HepG2 (cell line): ENCODE results near the gene MAGI1. TPM values are rescaled to one million over a fixed set of nuclear protein-coding genes. Genes with fewer than 3 reads are reported as not detected.

Source experiments
- ATAC-seq: fragments of 200-7000 bp; cut with Tn5 transposase; 3 replicates; pipeline ENCODE4 v1.9.1; 2020; ENCODE audit warnings: mild to moderate bottlenecking, moderate library complexity
- BruUV-seq: library from RNA; stranded (reverse); fragments of 400-500 nt; replicated peaks from 2 replicates; lab custom pipeline; 2021; lab: Mats Ljungman, UMichigan
- CTCF ChIA-PET: fragments of 300-600 bp; formaldehyde crosslinking; extraction: SDS; loops from one replicate; lab custom pipeline; 2021; ENCODE audit warnings: low total read pairs, inconsistent platforms, low intra/inter-chr PET ratio; lab: Yijun Ruan, JAX
- POLR2A ChIA-PET: fragments of 350-600 bp; sonication (Branson Sonifier 250); formaldehyde crosslinking; loops from one replicate; lab custom pipeline; 2020; ENCODE audit warnings: antibody characterized with exemption, inconsistent platforms; lab: Yijun Ruan, JAX
- DNase-seq: peaks from one replicate; pipeline ENCODE4 v3.0.0-alpha.2; 2015; ENCODE audit warnings: low spot score
- FAIRE-seq: peaks from 3 replicates; lab custom pipeline; 2011; peaks lifted over from hg19 to GRCh38; lab: Jason Lieb, UNC
- H2AFZ ChIP-seq: one replicate; pipeline ENCODE4 v1.6.1; 2011; ENCODE audit warnings: low read length, inconsistent platforms
- H3K27ac ChIP-seq: fragments of 300-600 bp; 3 replicates; pipeline ENCODE4 v1.8.0; 2011; ENCODE audit warnings: mixed run types, mild to moderate bottlenecking, mixed read lengths, low read length, inconsistent platforms; ENCODE audit not compliant: insufficient read depth; ENCODE audit errors: extremely low read length
- H3K27me3 ChIP-seq, 2 experiments: fragments of 200-600 bp in 1 of 2; 2 replicates in 1 of 2; 3 replicates in 1 of 2; pipeline versions ENCODE4 v1.6.0 to v1.8.0; 2011; ENCODE audit warnings: low read length in 2 of 2, mild to moderate bottlenecking in 2 of 2, moderate library complexity in 2 of 2, inconsistent platforms in 1 of 2; ENCODE audit not compliant: insufficient read depth in 2 of 2, control insufficient read depth in 1 of 2
- H3K36me3 ChIP-seq, 2 experiments: fragments of 200-600 bp in 1 of 2; replicated peaks in 1 of 2; 2 replicates in 1 of 2; 3 replicates in 1 of 2; pipeline versions ENCODE4 v1.5.1 to v1.8.0; 2011; ENCODE audit warnings: low read length in 2 of 2, inconsistent platforms in 1 of 2; ENCODE audit not compliant: insufficient read depth in 2 of 2, control insufficient read depth in 1 of 2
- H3K4me1 ChIP-seq: 2 replicates; pipeline ENCODE4 v1.5.1; 2012; ENCODE audit warnings: low read length, inconsistent platforms; ENCODE audit not compliant: insufficient read depth
- H3K4me2 ChIP-seq: 2 replicates; pipeline ENCODE4 v1.6.0; 2011; ENCODE audit warnings: low read depth, low read length, inconsistent platforms
- H3K4me3 ChIP-seq, 3 experiments: fragments of 200-600 bp in 1 of 3; sonication (generic), shearing (Covaris generic) in 1 of 3; replicated peaks in 1 of 3; 2 replicates each; pipeline ENCODE4 v1.5.1; 2011 to 2016; ENCODE audit warnings: low read length in 3 of 3, inconsistent platforms in 2 of 3, low read depth in 2 of 3, mild to moderate bottlenecking in 2 of 3, control low read depth in 1 of 3, mixed read lengths in 1 of 3; ENCODE audit not compliant: insufficient read depth in 1 of 3
- H3K79me2 ChIP-seq: one replicate; pipeline ENCODE4 v1.6.1; 2011; ENCODE audit warnings: low read length, inconsistent platforms; ENCODE audit not compliant: insufficient read depth
- H3K9ac ChIP-seq: 2 replicates; pipeline ENCODE4 v1.6.0; 2011; ENCODE audit warnings: mild to moderate bottlenecking, low read depth, low read length, inconsistent platforms; ENCODE audit not compliant: insufficient read depth
- H3K9me3 ChIP-seq: 2 replicates; pipeline ENCODE4 v1.5.1; 2012; ENCODE audit warnings: mild to moderate bottlenecking, low read length
- H4K20me1 ChIP-seq: 2 replicates; pipeline ENCODE4 v1.6.0; 2011; ENCODE audit warnings: inconsistent platforms, mild to moderate bottlenecking, low read length, moderate library complexity; ENCODE audit not compliant: insufficient read depth
- CEBPB ChIP-seq: IDR thresholded peaks from 2 replicates; pipeline ENCODE4 v1.6.1; 2011; ENCODE audit warnings: low read depth, low read length, improper control_type of control experiment, borderline replicate concordance
- GLI4 ChIP-seq: sonication (generic); formaldehyde crosslinking; IDR thresholded peaks from 2 replicates; pipeline ENCODE4 v1.5.1; 2020; ENCODE audit warnings: missing genetic modification reagents, mild to moderate bottlenecking, moderate library complexity, borderline replicate concordance
- HIVEP1 ChIP-seq: sonication (generic); formaldehyde crosslinking; IDR thresholded peaks from 2 replicates; pipeline ENCODE4 v1.4.0; 2020; ENCODE audit warnings: mild to moderate bottlenecking, missing genetic modification reagents
- MIXL1 ChIP-seq: IDR thresholded peaks from 2 replicates; pipeline ENCODE4 v1.6.1; 2016
- RXRA ChIP-seq: sonication (generic); formaldehyde crosslinking; IDR thresholded peaks from 2 replicates; pipeline ENCODE4 v1.5.1; 2020; ENCODE audit warnings: missing genetic modification reagents
- SALL1 ChIP-seq: sonication (generic); formaldehyde crosslinking; IDR thresholded peaks from 2 replicates; pipeline ENCODE4 v1.8.0; 2022; ENCODE audit warnings: mild to moderate bottlenecking, missing genetic modification reagents
- SMC3 ChIP-seq: IDR thresholded peaks from 2 replicates; pipeline ENCODE4 v1.6.1; 2011; ENCODE audit warnings: low read length, improper control_type of control experiment
- STAG1 ChIP-seq: sonication (generic); formaldehyde crosslinking; IDR thresholded peaks from 2 replicates; pipeline ENCODE4 v1.4.0; 2020; ENCODE audit warnings: missing genetic modification reagents
- ZNF124 ChIP-seq: sonication (generic); formaldehyde crosslinking; IDR thresholded peaks from 2 replicates; pipeline ENCODE4 v1.4.0; 2020; ENCODE audit warnings: missing genetic modification reagents
- ZNF432 ChIP-seq: sonication (generic); formaldehyde crosslinking; IDR thresholded peaks from 2 replicates; pipeline ENCODE4 v1.5.0; 2020; ENCODE audit warnings: missing genetic modification reagents, mild to moderate bottlenecking, borderline replicate concordance
- ZNF704 ChIP-seq: sonication (generic); formaldehyde crosslinking; IDR thresholded peaks from 2 replicates; pipeline ENCODE4 v1.8.1; 2023; ENCODE audit warnings: mild to moderate bottlenecking, inconsistent platforms, moderate library complexity, missing genetic modification reagents, borderline replicate concordance
- ZNF720 ChIP-seq: sonication (generic); formaldehyde crosslinking; IDR thresholded peaks from 2 replicates; pipeline ENCODE4 v1.4.0; 2020; ENCODE audit warnings: missing genetic modification reagents
- ZNF800 ChIP-seq: sonication (generic); formaldehyde crosslinking; IDR thresholded peaks from 2 replicates; pipeline ENCODE4 v1.4.0; 2020; ENCODE audit warnings: missing genetic modification reagents
- ZSCAN9 ChIP-seq: IDR thresholded peaks from 2 replicates; pipeline ENCODE4 v1.6.1; 2016; ENCODE audit warnings: borderline replicate concordance
- WGBS: methylation state at CpG from one replicate; pipeline ENCODE4 v1.1.6; 2017; ENCODE audit warnings: low lambda C conversion rate; 5-methylcytosine and 5-hydroxymethylcytosine counted together
- in situ Hi-C: cut with HindIII; loops from 2 replicates; pipeline ENCODE4 v1.10.0; 2017; ENCODE audit warnings: low pct_unique_long_range_greater_than_20kb; ENCODE audit not compliant: extremely low pct_ligation_motif_present
- intact Hi-C: fragments of 100-400 bp; cut with micrococcal nuclease; formaldehyde crosslinking; loops from one replicate; pipeline ENCODE4 v1.10.0; 2022; ENCODE audit not compliant: unreplicated experiment
- polyA plus RNA-seq, 8 experiments: library from polyadenylated mRNA; depleted of rRNA in 3 of 8; stranded (reverse) in 7 of 8; unstranded in 1 of 8; fragments of >200 nt; fragmentation: Illumina TruSeq in 4 of 8; extraction: Trizol in 4 of 8; gene quantifications; 2 replicates each; pipeline versions ENCODE4 v1.2.1 to v1.2.3, GENCODE V29; 2011 to 2016; ENCODE audit warnings: low read depth in 4 of 8, missing spikeins in 1 of 8, mixed read lengths in 1 of 8; ENCODE audit not compliant: insufficient read depth in 1 of 8
- total RNA-seq, 5 experiments: library from RNA; depleted of rRNA; stranded (reverse); fragments of >200 nt; fragmentation: Illumina TruSeq; extraction: Trizol; gene quantifications; 2 replicates each; pipeline ENCODE4 v1.2.3, GENCODE V29; 2016; ENCODE audit warnings: low read depth in 1 of 5
- TF ChIP-seq, protein P1 (sequence below): sonication (generic); formaldehyde crosslinking; IDR thresholded peaks from 2 replicates; pipeline ENCODE4 v1.5.0; 2020; ENCODE audit warnings: mild to moderate bottlenecking, missing genetic modification reagents, moderate library complexity

Gene MAGI1
- total and polyA plus RNA-seq, 2 of the 13 experiments (the other 11 are each of a cell fraction or from before 2014, with no cell fraction given), result 22.2 to 26.0 TPM

DNA sequence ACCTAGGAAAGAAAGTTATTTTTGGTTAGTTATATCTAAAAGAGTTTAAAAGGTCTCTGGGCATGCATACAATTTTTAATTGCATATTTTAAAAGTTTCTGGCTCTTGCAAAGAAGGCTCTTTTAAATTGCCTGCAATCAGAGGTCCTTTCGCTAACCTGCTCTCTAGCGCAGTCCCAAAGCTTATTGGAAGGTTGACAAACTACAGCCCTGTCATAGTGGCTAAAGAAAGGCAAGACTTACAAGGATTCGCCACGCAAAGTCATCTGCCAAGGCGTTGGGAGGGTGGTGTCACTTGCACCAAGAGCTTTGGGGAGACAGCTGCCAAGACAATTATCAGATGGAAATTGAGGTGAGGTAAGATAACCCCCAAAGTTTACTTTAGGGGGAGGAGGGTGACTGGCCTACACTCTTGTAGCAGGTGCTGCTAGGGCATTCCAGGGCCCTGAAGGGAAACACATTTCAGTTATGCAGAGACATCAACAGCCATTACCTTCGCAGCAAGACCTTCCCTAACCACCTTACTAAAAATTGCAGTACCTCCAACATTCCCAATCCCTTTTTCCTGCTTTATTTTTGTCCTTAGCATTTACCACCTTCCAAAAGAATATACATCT is 606.2 kb downstream of the MAGI1 start (continued):
- TF ChIP-seq ZNF800 (CRISPR knock-in tag) (no peak), HIVEP1 (CRISPR knock-in tag) (no peak), ZNF432 (CRISPR knock-in tag) (no peak)

DNA sequence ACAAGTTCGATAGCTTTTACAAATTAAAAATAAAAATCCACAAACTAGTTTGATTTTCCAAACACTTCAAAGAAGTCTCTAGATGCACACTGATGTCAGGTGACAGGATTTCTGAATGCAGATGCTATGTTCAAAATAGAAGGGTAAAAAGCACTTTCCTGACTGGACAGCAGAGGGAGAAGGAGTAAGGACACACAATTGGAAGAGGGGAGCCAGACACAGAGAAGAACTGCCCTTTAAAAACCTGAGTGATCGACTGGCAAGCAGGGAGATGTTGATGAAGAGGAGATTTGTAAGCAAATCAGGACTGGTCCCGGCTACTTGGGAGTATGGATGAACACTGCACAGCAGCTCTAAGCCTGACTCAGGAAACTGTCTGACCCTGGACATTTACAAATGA is 612.8 kb downstream of the MAGI1 start:
- FAIRE-seq, result peak; percentile 42
- Histone ChIP-seq H3K9ac (no peak overlapping the region), H4K20me1 (no peaks in the 10 kb centered on the region), H3K4me1 (no peaks in the 10 kb centered on the region), H3K27me3 (no peaks in the 10 kb centered on the region), H3K36me3 (peaks cover 12 to 32% of the 10 kb centered on the region in 2 experiments), H3K79me2 (no peaks in the 10 kb centered on the region), H3K9me3 (no peaks in the 10 kb centered on the region), H2AFZ (no peak overlapping the region), H3K4me2 (no peak overlapping the region), H3K4me3 (no peak overlapping the region), H3K27ac (no peak overlapping the region)
- no TSS peak for BruUV-seq
- 96% methylated on average over 3 of the region's 3 CpGs for WGBS
- peak; percentile 87 for ATAC-seq
- in situ Hi-C loops, result no loop called here
- intact Hi-C loops, result no loop called here
- DNase-seq, result peak; percentile 18
- TF ChIP-seq ZNF720 (CRISPR knock-in tag) (no peak), ZSCAN9 (no peak), SALL1 (CRISPR knock-in tag) (no peak), GLI4 (CRISPR knock-in tag) (no peak), MIXL1 (CRISPR knock-in tag) (no peak), CEBPB (no peak), RXRA (CRISPR knock-in tag) (no peak), ZNF124 (CRISPR knock-in tag) (no peak), SMC3 (0 out of 2 replicates have a peak, but pooled peaks have one; percentile 13), STAG1 (CRISPR knock-in tag) (peak; percentile 38), ZNF704 (CRISPR knock-in tag) (no peak)
- TF ChIP-seq, protein P1, sequence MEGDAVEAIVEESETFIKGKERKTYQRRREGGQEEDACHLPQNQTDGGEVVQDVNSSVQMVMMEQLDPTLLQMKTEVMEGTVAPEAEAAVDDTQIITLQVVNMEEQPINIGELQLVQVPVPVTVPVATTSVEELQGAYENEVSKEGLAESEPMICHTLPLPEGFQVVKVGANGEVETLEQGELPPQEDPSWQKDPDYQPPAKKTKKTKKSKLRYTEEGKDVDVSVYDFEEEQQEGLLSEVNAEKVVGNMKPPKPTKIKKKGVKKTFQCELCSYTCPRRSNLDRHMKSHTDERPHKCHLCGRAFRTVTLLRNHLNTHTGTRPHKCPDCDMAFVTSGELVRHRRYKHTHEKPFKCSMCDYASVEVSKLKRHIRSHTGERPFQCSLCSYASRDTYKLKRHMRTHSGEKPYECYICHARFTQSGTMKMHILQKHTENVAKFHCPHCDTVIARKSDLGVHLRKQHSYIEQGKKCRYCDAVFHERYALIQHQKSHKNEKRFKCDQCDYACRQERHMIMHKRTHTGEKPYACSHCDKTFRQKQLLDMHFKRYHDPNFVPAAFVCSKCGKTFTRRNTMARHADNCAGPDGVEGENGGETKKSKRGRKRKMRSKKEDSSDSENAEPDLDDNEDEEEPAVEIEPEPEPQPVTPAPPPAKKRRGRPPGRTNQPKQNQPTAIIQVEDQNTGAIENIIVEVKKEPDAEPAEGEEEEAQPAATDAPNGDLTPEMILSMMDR, result peak; percentile 31; the same call in 1 of the 2 replicates
- CTCF ChIA-PET, result interaction anchor here (1.3 kb wide), 1 partner anchor 306 kb away, joined by 4 read pairs; no protein-coding TSS in a partner anchor
- POLR2A ChIA-PET, result no interaction called here
